ENCODE data around the gene PRDM15.

PRDM15 gene

DNA sequence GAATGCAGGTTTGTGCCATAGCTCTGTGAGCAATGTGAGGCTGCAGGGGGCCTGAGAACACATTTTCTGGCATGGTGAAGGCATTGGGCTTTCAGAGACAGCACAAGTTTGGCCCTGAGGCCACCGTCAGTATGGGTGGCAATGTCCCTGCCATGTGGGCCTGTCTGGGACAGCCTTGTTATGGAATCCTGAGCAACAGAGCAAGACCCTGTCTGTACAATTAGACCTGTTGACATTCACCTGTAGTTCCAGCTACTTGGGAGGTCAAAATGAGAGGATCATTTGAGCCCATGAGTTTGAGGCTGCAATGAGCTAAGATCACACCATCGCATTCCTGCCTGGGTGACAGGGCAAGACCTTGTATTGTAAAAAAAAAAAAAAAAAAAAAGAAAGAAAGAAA lies 35.6 kb downstream of the PRDM15 start:
- no peak for DNase-seq (ENCODE audit: low read depth in 2 of 2)

DNA sequence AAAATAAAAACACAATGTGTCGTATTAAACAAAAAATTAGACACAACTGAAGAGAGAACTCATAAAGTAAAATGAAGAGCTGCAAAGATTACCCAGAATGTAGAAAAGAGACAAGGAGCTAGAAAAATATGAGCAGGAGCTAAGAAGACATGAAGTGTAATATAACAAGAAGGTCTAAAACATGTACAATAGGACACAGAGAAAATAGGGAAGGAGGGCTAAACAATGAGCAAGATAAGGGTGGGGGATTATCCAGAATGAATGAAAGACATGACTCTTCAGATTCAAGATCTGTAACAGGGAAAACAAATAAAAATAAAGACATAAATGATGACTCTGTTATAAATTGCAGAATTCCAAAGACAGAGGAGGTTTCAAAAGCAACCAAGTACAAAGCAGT lies 38.3 kb downstream of the PRDM15 start:
- no peak for DNase-seq (ENCODE audit: low read depth in 2 of 2)

DNA sequence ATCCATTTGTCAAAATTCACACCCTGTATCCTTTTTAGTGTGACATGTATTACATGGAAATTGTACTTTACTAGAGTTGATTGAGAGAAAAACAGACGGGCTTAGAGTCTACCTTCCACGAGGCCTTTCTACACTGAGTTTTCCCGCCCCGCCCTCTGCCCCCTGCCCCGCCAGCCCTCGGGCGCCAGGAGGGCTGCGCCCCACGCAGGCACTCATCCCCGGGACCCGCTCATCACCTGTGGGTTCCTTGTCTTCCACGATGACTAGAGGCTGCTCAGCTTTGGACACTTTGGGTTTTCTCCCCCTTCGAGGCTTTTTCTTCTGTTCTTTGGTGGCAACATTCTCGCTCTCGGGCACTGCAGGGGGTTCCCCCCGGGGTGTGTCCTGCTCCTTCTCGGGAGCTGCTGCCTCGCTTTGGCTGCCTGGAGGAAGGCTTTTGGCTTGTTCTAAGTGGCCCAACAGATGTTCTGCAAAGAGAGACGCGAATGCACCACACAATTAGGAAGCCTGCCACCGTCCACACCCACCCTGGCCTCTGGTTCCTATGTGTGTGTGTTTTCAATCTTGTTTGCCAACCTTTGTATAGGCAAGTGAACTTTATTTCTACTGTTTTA lies 39.6 kb downstream of the PRDM15 start:
- no peak for DNase-seq (ENCODE audit: low read depth in 2 of 2)

DNA sequence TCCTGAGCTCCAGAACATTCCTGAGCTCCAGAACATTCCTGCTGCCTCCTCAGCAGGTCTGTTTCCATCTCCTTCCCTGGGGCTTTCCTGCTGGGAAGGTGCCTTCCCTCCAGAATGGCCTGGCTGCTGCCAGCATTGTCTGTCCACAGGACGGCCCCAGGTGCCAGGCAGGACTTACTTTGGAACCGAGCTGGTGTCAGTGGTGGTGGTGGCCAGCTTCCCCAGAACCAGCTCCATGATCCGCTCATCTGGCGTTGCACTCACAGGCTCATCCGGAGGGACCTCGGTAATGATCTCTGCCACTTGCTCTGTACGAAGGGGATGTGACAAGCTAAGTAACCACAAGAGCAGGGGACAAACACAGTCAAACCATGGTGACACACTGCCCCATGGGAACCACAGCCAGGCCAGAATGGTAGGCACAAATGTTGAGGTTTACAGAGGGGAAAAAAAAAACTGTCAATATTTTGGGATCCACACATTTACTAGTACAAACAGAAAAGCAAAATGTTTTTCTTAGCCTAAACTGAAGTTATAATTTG lies 41.3 kb downstream of the PRDM15 start:
- no peak for DNase-seq (ENCODE audit: low read depth in 2 of 2)

DNA sequence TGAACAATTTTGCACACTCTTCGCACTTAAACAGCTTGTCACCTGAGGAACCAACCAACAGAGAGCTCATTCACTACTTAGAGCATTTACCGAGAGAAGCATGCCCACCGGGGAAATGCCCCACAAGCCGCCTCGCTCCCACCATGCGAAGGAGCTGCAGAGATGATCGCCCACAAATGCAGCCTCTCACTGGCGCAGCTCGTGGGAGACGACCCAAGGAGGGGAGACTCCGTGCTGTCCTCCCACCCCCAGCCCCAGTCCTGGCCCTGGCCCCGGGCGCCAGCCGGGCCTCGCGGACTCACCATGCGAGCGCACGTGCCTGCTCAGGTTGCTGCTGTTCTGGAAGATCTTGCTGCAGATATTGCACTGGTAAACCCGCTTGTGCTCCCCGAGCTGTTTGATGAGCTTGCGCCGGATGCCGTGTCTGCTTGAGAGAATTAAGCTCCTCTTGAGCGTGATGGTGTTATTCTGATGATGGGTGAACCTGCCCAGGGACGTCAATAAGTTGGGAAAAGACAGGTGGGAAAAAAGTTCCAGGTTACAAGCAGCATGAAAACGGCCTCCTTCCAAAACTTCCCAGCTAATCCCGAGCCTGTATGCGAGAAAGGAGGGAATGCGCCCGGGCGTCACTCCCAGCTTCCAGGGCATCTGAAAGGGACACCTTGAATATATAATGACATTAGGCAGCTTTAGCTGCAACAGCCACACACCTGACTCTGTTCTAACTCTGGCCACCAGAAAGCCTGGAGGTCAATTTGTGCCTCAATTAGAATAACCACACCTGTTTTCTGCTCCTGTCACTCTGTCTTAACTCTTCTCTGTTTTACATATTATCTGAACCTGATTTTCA lies 42.8 kb downstream of the PRDM15 start:
- DNase-seq (ENCODE audit: low read depth in 2 of 2) = no peak

DNA sequence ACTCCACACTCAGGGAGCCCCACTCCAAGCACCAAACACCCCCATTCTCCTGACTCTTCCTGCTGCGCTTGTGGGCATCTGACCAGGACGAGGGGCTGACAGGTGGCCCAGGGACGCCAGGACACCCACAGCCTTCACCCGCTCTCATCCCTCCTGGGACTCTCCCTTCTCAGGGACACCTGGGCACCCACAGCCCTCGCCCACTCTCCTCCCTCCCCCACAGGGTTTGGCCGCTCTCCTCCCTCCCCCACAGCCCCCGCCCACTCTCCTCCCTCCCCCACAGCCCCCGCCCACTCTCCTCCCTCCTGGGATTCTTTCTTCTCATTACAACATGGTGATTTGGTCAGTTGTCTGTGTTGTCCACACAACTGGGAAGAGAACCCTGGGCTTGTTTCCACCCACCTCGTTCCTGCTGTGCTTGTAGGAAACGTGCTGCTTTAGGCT lies 43.4 kb downstream of the PRDM15 start:
- no peak for DNase-seq (ENCODE audit: low read depth in 2 of 2)

DNA sequence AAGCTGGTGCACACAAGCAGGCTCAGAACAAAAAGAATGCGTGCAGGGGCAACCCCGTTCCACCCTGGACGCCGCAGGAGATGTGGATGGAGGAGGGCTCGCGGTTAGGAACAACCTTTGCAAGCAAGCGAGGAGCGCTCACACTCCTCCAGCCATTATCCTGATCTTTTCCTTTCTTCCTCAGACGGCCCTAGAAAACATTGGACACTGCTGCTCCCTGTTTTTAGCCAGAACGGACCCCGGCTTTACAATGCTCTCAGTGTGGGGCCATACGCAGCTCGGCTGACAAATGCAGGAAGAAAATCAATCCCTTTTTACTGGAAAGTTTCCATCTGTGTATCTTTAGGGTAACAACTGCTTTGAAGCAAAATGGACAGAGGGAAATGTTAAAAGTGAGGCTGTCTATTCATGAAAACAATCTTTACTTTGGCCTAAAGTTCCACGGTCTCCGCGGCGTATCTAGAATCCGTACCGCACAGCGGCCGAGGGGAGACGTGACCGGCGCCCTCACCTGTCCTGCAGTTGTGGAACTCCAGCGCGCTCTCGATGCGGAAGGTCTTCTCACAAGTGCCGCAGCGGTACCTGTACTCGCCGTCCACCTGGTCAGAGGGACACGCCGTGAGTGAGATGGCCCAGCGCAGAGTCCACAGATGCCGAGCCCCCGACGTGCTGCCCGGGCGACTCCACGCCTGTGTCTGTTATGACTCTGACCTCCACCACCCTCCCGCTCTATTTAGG lies 44.0 kb downstream of the PRDM15 start:
- DNase-seq (ENCODE audit: low read depth in 2 of 2) = no peak

DNA sequence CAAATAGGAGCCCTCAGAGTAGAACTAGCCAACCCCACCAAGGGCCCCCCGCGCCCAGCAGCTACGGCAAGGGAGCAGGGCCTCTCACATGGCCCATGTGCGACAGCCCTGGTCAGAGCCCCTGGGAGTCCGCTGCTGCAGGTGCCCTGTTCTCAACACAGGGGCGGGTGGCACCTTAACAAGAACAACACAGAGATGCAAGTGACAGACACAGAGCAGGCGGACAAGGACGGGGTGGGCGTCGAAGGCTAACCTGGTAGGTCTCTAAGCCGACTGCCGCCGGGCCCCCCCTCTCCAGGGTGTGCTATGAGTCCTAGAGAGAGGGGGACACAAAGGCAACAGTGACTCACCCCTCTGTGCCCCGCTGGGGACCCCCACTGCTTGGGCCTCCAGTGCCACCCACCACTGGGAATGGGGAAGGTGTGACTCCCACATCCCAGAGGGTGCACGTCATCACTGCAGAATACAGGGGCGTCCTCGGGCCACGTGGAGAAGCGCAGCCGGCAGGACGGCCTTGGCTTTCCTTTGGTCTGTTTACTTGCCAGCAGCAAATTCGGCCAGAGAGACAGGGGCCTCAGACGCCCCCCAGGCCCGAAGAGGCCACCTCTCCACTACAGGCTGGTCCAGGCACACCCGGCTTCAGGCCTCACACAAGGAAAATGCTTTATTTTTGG lies 44.8 kb downstream of the PRDM15 start:
- no peak for DNase-seq (ENCODE audit: low read depth in 2 of 2)

DNA sequence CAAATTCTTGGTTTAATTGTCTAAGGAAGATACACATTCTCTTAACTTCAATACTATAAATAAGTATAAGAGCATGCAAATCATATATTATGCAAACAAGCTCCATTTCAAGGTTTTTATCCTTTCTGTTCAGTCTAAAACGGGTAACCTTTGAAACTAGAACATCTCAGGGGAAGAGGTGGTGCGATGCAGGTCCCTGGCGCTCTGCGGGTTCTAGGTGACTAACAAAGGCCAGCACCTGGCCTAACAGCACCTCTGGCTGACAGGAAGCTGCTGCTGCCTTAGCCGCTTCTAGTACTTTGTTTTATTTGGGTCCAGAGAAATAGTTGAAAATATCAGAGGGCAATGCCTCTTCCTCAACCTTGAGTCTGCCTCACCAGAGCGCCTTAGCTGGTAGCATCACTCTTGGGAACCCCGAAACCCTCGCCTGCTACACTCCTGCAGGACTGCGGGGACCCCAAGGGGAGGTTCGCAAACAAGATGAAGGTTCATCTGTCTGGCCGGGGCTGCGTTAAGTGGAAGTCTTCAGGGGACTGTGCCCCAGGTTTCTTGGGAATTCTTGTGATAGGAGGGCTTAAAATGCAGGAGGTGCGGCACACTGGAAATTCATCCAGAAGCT lies 45.5 kb downstream of the PRDM15 start:
- no peak for DNase-seq (ENCODE audit: low read depth in 2 of 2)

DNA sequence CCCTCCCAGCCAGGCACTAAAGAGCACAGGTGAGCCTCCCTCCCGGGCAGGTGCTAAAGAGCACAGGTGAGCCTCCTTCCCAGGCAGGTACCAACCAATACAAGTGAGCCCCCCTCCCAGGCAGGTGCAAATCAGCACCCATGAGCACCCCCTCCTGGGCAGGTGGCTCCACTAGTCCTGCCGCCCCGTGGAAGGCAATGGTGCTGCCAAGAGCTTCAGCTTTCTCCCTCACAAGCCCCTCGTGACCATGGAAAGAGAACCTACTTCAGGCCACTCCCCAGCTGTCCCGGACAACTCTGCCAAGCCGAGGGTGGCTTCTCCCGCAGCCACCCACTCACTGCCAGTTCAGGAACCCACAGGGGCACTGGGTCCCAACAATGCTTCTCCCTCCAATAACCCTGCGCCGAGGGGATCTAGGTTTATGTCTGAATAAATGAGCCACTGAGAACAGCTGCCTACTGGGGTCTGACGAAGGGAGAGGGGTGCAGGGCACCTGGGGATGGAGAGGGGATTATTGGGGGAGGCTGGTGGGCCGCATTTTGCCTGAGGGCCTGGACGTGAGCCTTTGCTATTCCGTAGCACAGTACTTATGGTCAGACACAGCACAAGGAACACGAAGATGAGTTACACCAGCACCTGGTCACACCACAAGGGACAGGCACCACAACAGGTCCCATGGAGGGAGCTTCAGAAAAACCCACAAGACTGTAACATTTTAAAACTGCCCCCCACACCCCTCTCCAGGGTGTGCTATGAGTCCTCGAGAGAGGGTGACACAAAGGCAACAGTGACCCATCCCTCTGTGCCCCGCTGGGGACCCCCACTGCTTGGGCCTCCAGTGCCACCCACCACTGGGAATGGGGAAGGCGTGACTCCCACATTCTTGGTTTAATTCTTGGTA lies 46.3 kb downstream of the PRDM15 start:
- DNase-seq (ENCODE audit: low read depth in 2 of 2) = no peak

DNA sequence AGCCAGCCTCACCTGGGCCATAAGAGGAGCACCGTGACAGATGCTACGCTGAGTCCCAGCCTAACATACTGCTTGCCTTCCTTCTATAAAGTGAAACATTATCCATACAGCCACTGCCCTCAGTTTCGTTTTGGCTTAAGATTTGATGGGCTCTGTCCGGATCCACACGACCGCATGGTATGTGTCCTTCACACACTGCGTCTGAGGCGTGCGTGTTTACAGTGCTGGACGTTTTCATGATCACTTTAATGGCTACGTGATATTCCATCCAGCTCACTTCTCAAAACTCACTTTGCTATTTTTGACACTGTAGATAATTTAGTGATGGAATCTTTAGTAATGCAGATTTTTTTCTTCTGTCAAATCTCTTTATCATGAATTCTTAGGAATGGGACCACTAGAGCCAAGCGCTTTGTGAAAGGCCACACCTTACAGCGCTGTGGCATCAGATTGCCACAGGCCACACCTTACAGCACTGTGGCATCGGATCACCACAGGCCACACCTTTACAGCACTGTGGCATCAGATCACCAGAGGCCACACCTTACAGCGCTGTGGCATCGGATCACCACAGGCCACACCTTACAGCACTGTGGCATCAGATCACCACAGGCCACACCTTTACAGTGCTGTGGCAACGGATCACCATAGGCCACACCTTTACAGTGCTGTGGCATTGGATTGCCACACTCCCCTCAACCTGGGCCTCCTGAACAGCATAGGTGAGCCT lies 47.1 kb downstream of the PRDM15 start:
- no peak for DNase-seq (ENCODE audit: low read depth in 2 of 2)

DNA sequence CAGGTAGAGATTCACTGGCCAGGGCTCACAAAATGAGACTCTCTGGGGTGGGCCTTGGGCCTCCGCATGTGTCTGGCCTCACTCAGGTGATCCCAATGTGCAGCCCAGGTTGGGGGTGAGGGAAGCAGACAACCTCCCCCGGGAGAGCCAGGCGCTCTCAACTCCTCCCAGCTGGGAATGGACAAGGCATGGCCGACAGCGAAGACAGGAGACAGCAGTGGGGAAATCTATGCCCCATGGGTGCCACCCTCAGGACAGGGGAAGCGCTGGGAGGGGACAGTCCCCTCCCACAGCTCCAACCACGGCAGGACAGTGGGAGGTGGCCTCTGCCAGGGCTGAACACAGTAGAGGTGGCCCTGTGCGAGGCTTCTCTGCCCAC lies 47.7 kb downstream of the PRDM15 start:
- no peak for DNase-seq (ENCODE audit: low read depth in 2 of 2)

DNA sequence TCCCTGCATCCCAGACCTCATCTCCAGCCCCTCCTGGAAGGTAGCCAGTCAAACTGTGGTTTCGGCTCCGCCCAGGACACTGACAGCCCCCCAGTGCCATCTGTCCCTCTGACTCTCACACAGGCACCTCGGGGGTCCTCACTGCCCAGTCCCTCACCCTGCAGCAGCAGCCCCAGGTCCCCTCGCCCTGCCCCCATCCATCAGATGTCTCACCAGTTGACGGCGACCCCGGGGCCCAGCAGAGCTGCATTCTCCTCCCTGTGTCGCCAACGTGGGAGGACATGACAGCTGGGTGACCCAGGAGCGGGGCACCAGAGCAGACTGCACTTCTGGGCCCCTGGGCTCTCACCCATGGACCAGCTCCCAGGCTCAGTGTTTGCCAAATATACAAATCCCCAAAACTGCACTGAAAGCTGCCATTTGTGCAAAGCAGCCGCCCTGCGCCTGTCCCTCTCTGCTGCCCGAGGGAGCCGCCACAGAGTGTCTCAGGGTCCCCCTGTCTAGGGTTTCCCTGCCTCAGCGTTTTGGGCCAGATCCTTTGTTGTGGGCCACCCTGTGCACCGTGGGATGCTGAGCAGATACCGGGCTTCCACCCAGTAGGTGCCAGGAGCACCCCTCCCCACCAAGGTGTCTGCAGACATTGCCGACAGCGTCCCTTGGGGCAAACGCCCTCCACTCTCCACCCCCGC lies 48.2 kb downstream of the PRDM15 start:
- DNase-seq (ENCODE audit: low read depth in 2 of 2) = no peak

DNA sequence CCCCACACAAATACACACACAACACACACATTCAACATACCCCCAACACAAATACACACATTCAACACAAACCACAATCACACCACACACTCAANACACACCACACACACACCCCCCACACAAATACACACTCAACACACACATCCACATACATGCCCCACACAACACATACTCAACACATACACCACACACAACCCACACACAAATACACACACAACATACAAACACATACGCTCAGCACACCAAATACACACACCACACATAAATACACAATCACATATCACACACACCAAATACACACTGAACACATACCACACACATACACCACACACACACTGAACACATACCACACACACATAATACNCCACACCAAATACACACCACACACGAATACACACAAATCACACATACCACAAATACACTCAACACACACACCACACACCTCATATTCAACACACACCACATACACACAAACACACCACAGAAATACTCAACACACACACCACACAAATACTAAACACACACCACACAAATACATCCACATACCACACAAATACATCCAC lies 48.9 kb downstream of the PRDM15 start:
- no peak for DNase-seq (ENCODE audit: low read depth in 2 of 2)

DNA sequence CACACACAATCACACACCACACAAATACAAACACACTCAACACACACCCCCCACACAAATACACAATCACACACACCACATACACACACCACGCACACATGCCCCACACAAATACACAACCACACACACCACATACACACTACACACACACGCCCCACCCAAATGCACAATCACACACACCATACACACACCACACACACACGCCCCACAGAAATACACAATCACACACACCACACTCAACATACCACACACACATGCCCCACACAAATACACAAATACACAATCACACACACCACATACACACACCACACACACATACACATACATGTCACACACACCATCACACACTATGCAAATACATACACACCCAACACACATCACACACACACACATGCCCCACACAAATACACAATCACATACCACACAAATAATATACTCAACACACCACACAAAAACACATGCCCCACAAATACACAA lies 50.2 kb downstream of the PRDM15 start:
- DNase-seq (ENCODE audit: low read depth in 2 of 2) = no peak

DNA sequence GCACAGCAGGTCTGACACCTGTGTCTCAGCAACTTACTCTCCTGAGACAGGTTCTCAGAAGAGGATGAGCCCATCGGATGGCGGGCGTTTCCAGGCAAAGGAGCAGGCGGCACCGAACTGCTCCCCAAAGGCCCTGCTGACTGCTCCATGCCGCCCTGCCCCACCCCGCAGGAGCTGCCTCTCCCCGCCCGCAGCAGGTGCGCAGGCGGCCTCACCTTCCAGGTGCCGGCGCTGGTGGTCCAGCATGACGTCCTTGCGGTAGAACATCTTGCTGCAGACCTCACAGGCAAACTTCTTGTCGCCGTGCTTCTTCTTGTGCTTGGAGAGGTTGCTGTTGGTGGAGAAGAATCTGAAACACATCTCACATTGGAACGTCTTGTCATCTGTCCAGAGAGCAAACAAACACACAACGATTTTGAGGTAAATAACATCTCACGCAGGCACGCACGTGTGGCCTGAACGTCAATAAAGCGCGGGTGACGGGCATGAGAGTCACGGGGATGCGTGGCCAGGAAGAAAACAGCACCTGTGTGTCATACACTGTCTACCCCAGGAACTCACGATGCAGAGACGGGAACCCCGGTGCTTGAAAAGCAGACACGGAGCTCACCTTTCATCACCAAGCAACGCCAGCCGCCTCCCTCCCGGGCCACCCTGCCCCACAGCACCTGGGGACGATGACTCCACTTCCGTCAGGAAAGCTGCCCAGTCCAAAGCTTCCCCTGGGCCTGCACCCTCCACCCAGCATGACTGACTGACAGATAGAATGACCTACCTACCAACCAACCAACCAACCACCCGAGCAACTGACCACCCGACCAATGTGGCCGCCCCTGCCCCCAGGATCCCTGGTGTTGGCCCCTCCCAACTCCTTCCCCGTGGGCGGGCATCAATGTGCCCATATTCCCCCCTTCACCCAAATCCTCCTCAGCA lies 50.9 kb downstream of the PRDM15 start:
- DNase-seq (ENCODE audit: low read depth in 2 of 2) = no peak

DNA sequence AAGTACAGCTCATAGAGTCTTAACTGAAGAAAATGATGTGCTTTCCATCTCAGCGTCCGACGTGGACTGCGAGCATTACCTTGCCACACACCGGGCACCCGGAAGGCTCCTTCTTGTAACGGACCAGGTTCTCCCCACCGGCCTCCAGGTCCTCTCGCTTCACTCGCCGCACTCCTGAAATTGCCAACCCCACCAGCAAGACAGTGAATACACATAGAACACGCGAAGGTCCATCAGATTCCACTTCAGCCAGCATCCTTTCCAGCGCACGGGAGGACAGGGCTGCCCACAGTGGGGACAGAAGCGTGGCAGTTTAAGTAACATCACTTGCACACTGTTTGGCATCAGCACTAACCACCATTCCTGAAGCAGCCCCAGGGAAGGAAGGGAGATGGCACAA lies 53.3 kb downstream of the PRDM15 start:
- no peak for DNase-seq (ENCODE audit: low read depth in 2 of 2)

DNA sequence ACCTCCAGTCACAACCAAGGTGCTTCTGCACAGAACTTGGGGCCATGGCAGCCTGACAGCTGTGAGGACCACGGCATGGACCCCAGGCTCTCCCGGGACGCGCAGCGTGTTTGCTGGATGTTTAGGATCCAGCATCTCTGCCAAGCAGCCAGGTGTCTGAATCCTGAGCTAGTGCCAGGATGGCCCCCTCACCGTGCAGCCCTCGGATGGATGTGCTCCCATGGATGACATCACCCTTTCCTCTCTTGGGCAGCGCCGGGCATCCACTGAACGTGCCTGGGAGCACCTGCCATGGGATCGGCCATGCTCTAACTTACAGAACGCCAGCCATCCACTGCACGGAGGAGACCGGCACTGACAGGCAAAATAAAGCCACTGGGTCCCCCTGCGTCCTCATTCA lies 53.9 kb downstream of the PRDM15 start:
- DNase-seq (ENCODE audit: low read depth in 2 of 2) = no peak

Data from stimulated activated CD4-positive, alpha-beta T cell treated with anti-CD3 and anti-CD28 coated beads, Interleukin-15, amount 100 ng/mL, for 48 hours (primary cell).